K562 (cell line): ENCODE measurements around the gene LRP1B. TPM values are rescaled to one million over a fixed set of nuclear protein-coding genes. Genes with fewer than 3 reads are reported as not detected.

Source experiments
- ATAC-seq: fragments of 200-7000 bp; cut with Tn5 transposase; 3 replicates; pipeline ENCODE4 v1.9.1; 2020; ENCODE audit warnings: moderate library complexity
- BruUV-seq: library from RNA; stranded (reverse); fragments of 400-500 nt; replicated peaks from 2 replicates; lab custom pipeline; 2021; lab: Mats Ljungman, UMichigan
- CTCF ChIA-PET: fragments of 300-600 bp; formaldehyde crosslinking; extraction: SDS; loops from one replicate; lab custom pipeline; 2021; ENCODE audit warnings: low intra/inter-chr PET ratio; lab: Yijun Ruan, JAX
- POLR2A ChIA-PET: fragments of 300-600, 350-650 bp; sonication (Branson Sonifier 250); formaldehyde crosslinking; extraction: SDS; loops from one replicate; lab custom pipeline; 2021; ENCODE audit warnings: antibody characterized with exemption, inconsistent platforms; lab: Yijun Ruan, JAX
- DNase-seq, 4 experiments: peaks; one replicate each; pipeline versions ENCODE4 v3.0.0 to v3.0.0-alpha.2; 2011 to 2018; ENCODE audit warnings: low spot score in 3 of 4, mixed read lengths in 3 of 4; ENCODE audit errors: extremely low read depth in 1 of 4
- FAIRE-seq: peaks from 2 replicates; lab custom pipeline; 2011; peaks lifted over from hg19 to GRCh38; lab: Jason Lieb, UNC
- H2AFZ ChIP-seq: 2 replicates; pipeline ENCODE4 v1.6.0; 2011; ENCODE audit warnings: low read depth, low read length, control low read depth, inconsistent platforms
- H3K27ac ChIP-seq: fragments of 200-600 bp; 3 replicates; pipeline ENCODE4 v1.8.0; 2011; ENCODE audit warnings: low read depth, mild to moderate bottlenecking, control low read depth, inconsistent platforms, low read length, moderate library complexity, mixed read lengths; ENCODE audit errors: extremely low read depth
- H3K27me3 ChIP-seq, 2 experiments: fragments of 300-600 bp in 1 of 2; 2 replicates in 1 of 2; 3 replicates in 1 of 2; pipeline versions ENCODE4 v1.6.0 to v1.8.0; 2011; ENCODE audit warnings: inconsistent platforms in 2 of 2, low read length in 2 of 2, mild to moderate bottlenecking in 1 of 2, mixed read lengths in 1 of 2, moderate library complexity in 1 of 2; ENCODE audit not compliant: control insufficient read depth in 2 of 2, insufficient read depth in 2 of 2
- H3K36me3 ChIP-seq: fragments of 300-600 bp; 3 replicates; pipeline ENCODE4 v1.8.0; 2011; ENCODE audit warnings: mild to moderate bottlenecking, low read length, inconsistent platforms; ENCODE audit not compliant: control insufficient read depth, insufficient read depth
- H3K4me1 ChIP-seq, 2 experiments: fragments of 200-600 bp in 1 of 2; replicated peaks in 1 of 2; 2 replicates in 1 of 2; 3 replicates in 1 of 2; pipeline versions ENCODE4 v1.5.1 to v1.8.0; 2011; ENCODE audit warnings: inconsistent platforms in 2 of 2, low read length in 2 of 2, mild to moderate bottlenecking in 1 of 2, mixed read lengths in 1 of 2, moderate library complexity in 1 of 2; ENCODE audit not compliant: control insufficient read depth in 2 of 2, insufficient read depth in 2 of 2
- H3K4me2 ChIP-seq: 2 replicates; pipeline ENCODE4 v1.6.1; 2011; ENCODE audit warnings: low read length, control low read depth, inconsistent platforms, mixed read lengths; ENCODE audit not compliant: insufficient read depth
- H3K4me3 ChIP-seq: fragments of 200-600 bp; sonication (generic), shearing (Covaris generic); 2 replicates; pipeline ENCODE4 v1.5.1; 2016; ENCODE audit warnings: control low read depth, inconsistent platforms
- H3K79me2 ChIP-seq: fragments of 200-600 bp; 3 replicates; pipeline ENCODE4 v1.8.0; 2011; ENCODE audit warnings: low read length, inconsistent platforms; ENCODE audit not compliant: control insufficient read depth, insufficient read depth
- H3K9ac ChIP-seq, 2 experiments: 2 replicates each; pipeline versions ENCODE4 v1.6.0 to v1.6.1; 2011; ENCODE audit warnings: low read depth in 2 of 2, low read length in 2 of 2, control low read depth in 1 of 2, inconsistent platforms in 1 of 2, mild to moderate bottlenecking in 1 of 2, mixed read lengths in 1 of 2; ENCODE audit not compliant: insufficient read depth in 1 of 2
- H3K9me1 ChIP-seq: one replicate; pipeline ENCODE4 v1.6.0; 2011; ENCODE audit warnings: inconsistent platforms, mild to moderate bottlenecking, low read length, moderate library complexity; ENCODE audit not compliant: control insufficient read depth, insufficient read depth
- H3K9me3 ChIP-seq: replicated peaks from 2 replicates; pipeline ENCODE4 v1.5.1; 2011; ENCODE audit warnings: low read depth, low read length, inconsistent platforms; ENCODE audit not compliant: control insufficient read depth, insufficient read depth
- H4K20me1 ChIP-seq: replicated peaks from 2 replicates; pipeline ENCODE4 v1.6.1; 2011; ENCODE audit warnings: low read length, inconsistent platforms, mixed read lengths; ENCODE audit not compliant: control insufficient read depth, insufficient read depth
- IRF1 ChIP-seq: sonication (generic); formaldehyde crosslinking; IDR thresholded peaks from 2 replicates; pipeline ENCODE4 v1.8.0; 2022; ENCODE audit warnings: missing genetic modification reagents, mild to moderate bottlenecking, borderline replicate concordance
- NELFE ChIP-seq: IDR thresholded peaks from 2 replicates; pipeline ENCODE4 v1.6.1; 2011; ENCODE audit warnings: mild to moderate bottlenecking; ENCODE audit not compliant: insufficient read depth, insufficient read length
- NKRF ChIP-seq: fragments of 450-650 bp; IDR thresholded peaks from 2 replicates; pipeline ENCODE4 v1.6.1; 2016; ENCODE audit warnings: borderline replicate concordance
- TRIM25 ChIP-seq: fragments of 450-650 bp; IDR thresholded peaks from 2 replicates; pipeline ENCODE4 v1.7.0; 2016; ENCODE audit warnings: borderline replicate concordance
- ZNF584 ChIP-seq: fragments of 200-800 bp; sonication (Bioruptor generic); IDR thresholded peaks from 2 replicates; pipeline ENCODE4 v1.6.1; 2016; ENCODE audit warnings: low read depth, mild to moderate bottlenecking, missing genetic modification characterization, missing compliant biosample characterization
- WGBS: fragments of 100-300 bp; shearing (Covaris generic); methylation state at CpG from one replicate; pipeline ENCODE4 v1.1.6; 2016; ENCODE audit warnings: low coverage, mixed read lengths; ENCODE audit not compliant: insufficient coverage; ENCODE audit errors: missing lambda C conversion rate; 5-methylcytosine and 5-hydroxymethylcytosine counted together
- in situ Hi-C: fragments of 300-500 bp; cut with MboI; formaldehyde crosslinking; loops from 4 replicates; pipeline ENCODE4 v1.15.0; 2018; ENCODE audit warnings: inconsistent platforms, mixed read lengths
- intact Hi-C: fragments of 100-400 bp; cut with micrococcal nuclease; formaldehyde crosslinking; loops from 2 replicates; pipeline ENCODE4 v1.14.2; 2022
- polyA plus RNA-seq, 8 experiments: library from polyadenylated mRNA; depleted of rRNA in 4 of 8; stranded (reverse) in 5 of 8; unstranded in 3 of 8; fragments of >200 nt; fragmentation: Nextera tagmentation in 2 of 8; fragmentation: Illumina TruSeq in 1 of 8; extraction: Ambion mirVana in 2 of 8; extraction: Trizol in 1 of 8; gene quantifications; 2 replicates each; pipeline versions ENCODE4 v1.2.1 to v1.2.3, GENCODE V29; 2011 to 2014; ENCODE audit warnings: inconsistent platforms in 1 of 8, missing spikeins in 1 of 8
- total RNA-seq, 7 experiments: library from RNA; depleted of rRNA in 6 of 7; stranded (reverse); fragments of >200 nt in 6 of 7; fragmentation: Illumina TruSeq in 2 of 7; extraction: Trizol in 2 of 7; gene quantifications; 2 replicates each; pipeline versions ENCODE4 v1.2.1 to v1.2.3, GENCODE V29; 2011 to 2021; ENCODE audit warnings: low replicate concordance in 1 of 7

Gene LRP1B
- total and polyA plus RNA-seq, 9 of the 15 experiments (the other 6 are each of a cell fraction or from before 2014, with no cell fraction given), result not detected

- H3K9ac ChIP-seq, result no peak overlapping the region
- no peaks in the 10 kb centered on the region for H3K36me3 ChIP-seq
- H3K27me3 ChIP-seq, result no peaks in the 10 kb centered on the region
- H3K4me2 ChIP-seq, result no peak overlapping the region
- H3K4me3 ChIP-seq, result no peak overlapping the region
- no peak overlapping the region for H2AFZ ChIP-seq
- DNase-seq (no peak), FAIRE-seq (no peak), ATAC-seq (no peak)
- no peaks in the 10 kb centered on the region for H3K79me2 ChIP-seq
- ChIA-PET POLR2A (no interaction called here), CTCF (no interaction called here)
- no peaks in the 10 kb centered on the region for H3K9me3 ChIP-seq
- H3K4me1 ChIP-seq, result no peaks in the 10 kb centered on the region
- H3K27ac ChIP-seq, result no peak overlapping the region
- intact Hi-C loops (no loop called here), in situ Hi-C loops (no loop called here)
- no peaks in the 10 kb centered on the region for H4K20me1 ChIP-seq
- no peaks in the 10 kb centered on the region for H3K9me1 ChIP-seq
- 6% methylated on average over 4 of the region's 5 CpGs for WGBS
- no peak for TF ChIP-seq NELFE
- TF ChIP-seq TRIM25, result no peak
- TF ChIP-seq ZNF584 (CRISPR knock-in tag), result no peak
- no peak for TF ChIP-seq NKRF
- TF ChIP-seq IRF1 (CRISPR knock-in tag), result no peak
- BruUV-seq, result no TSS peak
Measured at GRCh38 chr2:141508806-141509595, 621.8 kb downstream of the LRP1B start.
